Caki2 (cell line): ENCODE measurements around the gene SLC30A2. TPM values are rescaled to one million over a fixed set of nuclear protein-coding genes. Genes with fewer than 3 reads are reported as not detected.

ENCODE experiments used
- DNase-seq: peaks from one replicate; pipeline ENCODE4 v3.0.0-alpha.2; 2015; ENCODE audit warnings: low read depth
- in situ Hi-C: cut with HindIII; loops from 2 replicates; pipeline ENCODE4 v1.10.0; 2016; ENCODE audit warnings: low sequenced_read_pairs, low pct_unique_long_range_greater_than_20kb, mixed read lengths
- total RNA-seq: library from RNA; depleted of rRNA; stranded (reverse); fragments of >200 nt; shearing (Covaris generic); gene quantifications from 2 replicates; pipeline ENCODE4 v1.2.3, GENCODE V29; 2014; ENCODE audit warnings: low replicate concordance

Gene SLC30A2
- total RNA-seq, 1 experiment from 2014 or later, result not detected

- DNase-seq, result no peak
- in situ Hi-C loops, result no loop called here
Measured at GRCh38 chr1:26029864-26030481, 15.9 kb downstream of the SLC30A2 start.

DNA sequence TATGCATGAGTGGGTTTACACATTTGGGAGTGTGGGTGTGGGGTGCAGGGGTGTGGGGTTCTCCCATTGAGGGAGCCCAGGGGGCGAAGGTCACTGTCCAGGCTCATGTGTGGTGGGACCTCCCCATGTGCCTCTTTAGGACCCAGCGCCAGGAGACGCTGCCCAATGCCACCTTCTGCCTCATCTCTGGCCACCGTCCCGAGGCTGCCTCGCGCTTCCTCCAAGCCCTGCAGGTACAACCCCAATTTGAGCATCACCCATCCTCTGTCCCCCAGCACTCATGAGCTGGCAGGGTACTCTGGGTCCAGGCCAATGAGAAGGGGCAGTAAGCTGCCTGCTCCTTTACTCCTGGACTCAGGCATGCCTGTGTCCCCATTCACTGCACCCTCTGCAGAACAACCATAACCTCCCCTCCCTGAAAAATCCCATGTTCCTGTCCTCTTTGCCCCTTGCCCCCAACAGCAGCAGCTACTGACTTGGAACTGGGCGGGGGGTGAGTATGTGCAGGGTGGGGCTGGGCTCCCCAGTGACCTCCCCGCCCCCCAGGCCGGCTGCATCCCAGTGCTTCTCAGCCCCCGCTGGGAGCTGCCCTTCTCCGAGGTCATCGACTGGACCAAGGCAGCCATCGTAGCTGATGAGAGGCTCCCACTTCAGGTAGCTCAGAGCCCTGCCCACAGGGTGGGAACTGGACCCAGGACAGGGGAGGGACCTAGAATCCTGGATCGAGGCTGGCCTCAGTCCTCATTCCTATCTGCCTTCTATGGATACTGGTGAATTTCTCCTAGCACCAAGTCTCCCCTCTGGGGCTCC lies 16.7 kb downstream of the SLC30A2 start:
- in situ Hi-C loops, result no loop called here
- no peak for DNase-seq

DNA sequence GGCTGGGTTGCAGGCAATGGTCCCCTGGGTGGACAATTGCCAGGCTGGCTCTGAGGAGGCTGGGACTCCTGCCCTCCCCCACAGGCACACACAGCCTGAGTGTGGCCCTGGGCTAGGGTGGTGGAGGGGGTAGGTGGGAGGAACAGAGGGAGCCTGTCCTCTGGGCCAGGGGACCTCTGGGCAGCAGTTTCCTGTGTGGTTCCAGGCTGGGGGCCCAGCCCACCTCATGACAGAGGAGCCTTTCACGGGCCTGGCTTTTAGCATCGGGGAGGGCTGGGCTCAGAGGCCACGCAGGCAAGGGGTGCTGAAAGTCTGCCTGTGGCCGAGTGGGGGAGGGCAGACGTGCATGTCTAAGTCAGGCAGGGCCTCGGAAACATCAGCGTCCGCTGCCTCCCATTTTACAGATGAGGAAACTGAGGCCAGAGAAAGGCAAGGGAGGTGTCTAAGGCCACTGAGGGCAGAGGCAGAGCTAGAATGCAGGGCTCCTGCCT lies 17.4 kb downstream of the SLC30A2 start:
- in situ Hi-C loops, result no loop called here
- no peak for DNase-seq

- no peak for DNase-seq
- in situ Hi-C loops, result no loop called here
Measured at GRCh38 chr1:26027716-26028489, 18.0 kb downstream of the SLC30A2 start.

GRCh38 chr1:26025517-26025916 lies 20.4 kb downstream of the SLC30A2 start:
- DNase-seq, result no peak
- in situ Hi-C loops, result no loop called here

GRCh38 chr1:26025060-26025459 lies 20.9 kb downstream of the SLC30A2 start:
- in situ Hi-C loops, result no loop called here
- no peak for DNase-seq

DNA sequence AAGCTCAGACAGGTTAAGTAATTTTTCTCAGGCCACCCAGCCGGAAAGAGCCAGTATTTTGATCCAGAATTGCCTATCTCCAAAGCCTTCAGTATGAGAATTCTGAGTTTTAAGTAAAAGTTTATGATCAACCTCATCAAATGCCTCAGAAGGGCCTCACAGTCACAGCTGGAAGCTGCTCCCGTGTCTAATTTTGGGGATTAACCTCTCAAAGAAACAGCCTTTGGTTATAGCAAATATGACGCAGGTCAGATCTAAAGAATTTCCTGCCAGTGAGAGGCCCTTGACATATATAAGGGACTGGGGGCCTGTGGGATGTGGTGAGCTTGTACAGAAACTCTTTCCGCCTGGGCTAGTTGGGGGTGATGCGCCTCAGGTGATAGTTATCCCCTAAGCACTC lies 22.1 kb downstream of the SLC30A2 start:
- in situ Hi-C loops, result no loop called here
- DNase-seq, result no peak

DNA sequence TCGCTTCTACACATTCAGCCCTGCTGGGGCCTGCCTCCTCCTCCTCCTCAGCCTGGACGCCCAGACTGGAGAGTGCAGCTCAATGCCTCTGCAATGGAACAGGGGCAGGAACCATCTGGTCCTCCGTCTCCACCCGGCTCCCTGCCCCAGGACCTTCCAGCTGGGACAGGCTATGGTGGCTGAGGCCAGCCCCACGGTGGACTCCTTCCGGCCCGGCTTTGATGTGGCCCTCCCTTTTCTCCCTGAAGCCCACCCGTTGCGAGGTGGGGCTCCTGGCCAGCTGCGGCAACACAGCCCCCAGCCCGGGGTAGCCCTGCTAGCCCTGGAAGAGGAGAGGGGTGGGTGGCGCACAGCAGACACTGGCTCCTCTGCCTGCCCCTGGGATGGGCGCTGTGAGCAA lies 22.9 kb downstream of the SLC30A2 start:
- in situ Hi-C loops, result no loop called here
- DNase-seq, result no peak

- in situ Hi-C loops, result no loop called here
- no peak for DNase-seq
Measured at GRCh38 chr1:26022404-26022779, 23.5 kb downstream of the SLC30A2 start.

DNA sequence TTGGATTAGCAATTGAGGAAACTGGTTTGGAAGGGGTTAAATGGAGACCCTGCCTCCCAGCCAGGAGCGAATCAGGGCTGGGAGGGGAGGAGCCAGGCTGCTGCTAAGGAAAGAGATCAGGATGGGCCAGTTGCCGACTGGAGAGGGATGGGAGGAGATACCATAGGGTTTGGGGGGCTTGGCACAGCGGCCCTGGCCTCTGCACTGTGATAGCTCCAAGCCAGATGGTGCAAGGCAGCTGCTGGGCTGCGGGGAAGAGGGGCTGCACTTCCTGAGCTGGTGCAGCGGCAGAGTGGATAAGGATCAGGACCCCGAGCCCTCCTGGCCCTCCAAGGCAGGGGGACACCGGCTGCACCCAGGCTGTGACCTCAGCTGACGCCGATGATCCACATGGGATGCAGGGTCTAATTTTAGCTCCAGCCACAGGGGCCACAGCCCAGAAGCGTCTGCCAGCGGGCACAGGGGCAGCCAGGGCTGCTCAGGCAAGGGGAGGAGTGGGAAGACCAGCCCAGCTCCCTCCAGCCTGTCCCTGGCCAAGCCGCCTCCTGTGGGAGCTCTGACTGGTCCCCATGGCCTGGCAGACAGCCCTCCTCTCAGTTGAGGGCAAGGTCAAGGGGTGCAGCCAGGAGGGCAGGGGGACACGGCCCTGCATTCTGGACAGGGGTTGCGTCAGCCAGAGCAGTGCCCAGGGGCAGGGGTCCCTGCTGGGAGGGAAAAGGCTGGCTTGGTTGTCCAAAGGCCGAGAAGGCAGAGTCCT lies 24.1 kb downstream of the SLC30A2 start, which contains the start of gene EXTL1:
EXTL1 (plus strand) TSS at position 129 of the 757 bp plus-strand sequence. CDS start 872 bp downstream, outside the sequence.
- no peak for DNase-seq
- in situ Hi-C loops, result no loop called here

DNA sequence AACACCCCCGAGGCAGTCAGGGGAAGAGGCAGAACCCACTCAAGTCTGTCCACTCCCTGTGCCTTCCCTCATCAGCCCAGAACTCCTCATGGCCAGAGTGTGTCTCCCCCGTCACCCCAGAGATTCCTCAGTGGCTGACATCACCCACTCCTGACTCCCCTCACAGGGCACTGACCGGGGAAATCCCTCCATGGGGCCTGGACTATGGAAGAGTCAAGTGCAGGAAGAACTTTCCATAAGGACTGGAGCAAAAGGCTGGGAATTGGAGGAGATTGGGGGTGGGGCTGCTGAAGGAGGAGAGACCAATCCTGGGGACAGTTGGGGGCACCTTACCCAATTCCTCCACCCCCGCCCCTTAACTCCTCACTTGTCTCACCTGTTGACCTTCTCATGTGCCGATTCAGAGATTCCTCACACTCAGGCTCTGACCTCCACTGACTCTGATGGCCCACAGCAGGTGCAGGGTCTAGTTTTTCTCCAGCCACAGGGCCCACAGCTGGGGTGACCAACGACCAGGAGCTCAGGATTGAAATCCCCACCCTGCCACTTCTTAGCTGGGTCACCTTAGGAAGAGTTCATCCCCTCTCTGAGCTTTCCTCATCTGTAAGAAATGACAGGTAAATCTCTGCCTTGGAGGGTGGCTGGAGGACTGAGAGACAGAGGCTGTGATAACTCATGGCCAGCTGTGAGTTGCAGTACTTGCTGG lies 24.8 kb downstream of the SLC30A2 start:
- DNase-seq, result no peak
- in situ Hi-C loops, result no loop called here

DNA sequence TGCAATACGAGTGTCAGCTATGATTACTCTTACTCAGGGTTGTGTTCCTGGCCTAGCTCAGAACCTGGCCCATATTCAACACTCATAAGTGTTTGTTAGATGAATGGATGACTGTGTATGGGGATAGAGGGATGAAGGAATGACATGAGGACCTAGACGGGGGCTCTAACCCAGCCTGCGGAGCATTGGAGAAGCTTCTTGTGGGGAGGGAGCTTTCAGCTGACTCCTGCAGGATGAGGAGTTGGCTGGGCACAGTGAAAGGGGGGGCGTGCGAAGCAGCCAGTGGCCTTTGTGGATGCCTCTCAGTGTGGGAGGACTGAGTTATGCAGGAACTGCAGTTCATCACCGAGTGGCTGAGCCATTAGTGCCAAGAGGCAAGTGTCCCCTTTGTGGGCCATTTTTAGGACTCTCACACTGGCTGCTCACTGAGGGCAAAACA lies 25.6 kb downstream of the SLC30A2 start:
- in situ Hi-C loops, result no loop called here
- no peak for DNase-seq

DNA sequence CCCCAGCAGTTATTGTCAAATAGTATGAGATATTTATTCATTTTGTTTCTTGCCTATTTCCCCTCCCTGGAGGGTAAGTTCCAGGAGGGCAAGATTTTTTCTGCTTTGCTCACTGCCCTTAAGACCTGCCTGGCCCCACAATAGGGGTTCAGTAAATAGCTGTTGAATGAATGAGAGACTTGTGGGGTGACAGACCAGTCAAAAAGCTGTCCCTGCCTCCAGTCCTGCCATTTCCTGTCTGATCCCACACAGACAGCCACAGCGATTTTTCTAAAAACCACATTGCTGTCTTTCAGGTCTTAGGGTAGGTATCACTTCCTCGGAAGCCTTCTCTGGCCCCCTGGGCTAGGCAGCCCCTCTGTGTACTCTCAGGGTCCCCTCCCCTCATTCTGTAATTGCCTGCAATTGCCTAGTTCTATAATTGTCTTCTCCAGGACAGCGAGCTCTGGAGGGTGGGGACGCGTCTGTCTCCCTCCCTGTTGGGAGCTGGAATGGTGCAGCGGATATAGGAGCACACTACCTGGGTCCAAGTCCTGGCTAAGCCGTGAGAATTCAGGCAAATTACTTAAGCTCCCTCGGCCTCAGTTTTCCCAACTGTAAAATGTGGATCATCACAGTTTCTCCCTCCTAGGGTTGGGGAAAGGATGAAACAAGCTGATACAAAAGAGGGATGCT lies 26.1 kb downstream of the SLC30A2 start:
- in situ Hi-C loops, result no loop called here
- no peak for DNase-seq

DNA sequence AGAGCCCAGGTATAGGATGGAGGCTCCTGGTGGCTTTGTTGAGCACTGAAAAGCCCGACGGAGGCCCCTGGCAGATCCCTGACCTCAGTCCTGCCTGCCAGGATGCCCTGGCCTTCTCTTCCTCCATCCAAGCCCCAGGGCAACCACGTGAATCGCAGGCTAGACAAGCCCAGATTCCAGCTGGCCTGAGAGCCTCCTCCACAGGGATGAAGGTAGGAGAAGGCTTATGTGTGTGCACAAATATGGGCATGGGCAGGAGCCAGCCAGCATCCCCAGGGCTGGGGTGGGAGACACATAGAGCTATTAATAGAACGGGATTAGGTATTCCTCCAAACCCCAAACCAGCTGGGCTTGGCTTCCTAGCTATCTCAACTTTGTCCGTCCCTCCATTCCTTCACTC lies 28.3 kb downstream of the SLC30A2 start:
- DNase-seq, result no peak
- in situ Hi-C loops, result no loop called here

GRCh38 chr1:26016953-26017545 lies 28.9 kb downstream of the SLC30A2 start:
- no peak for DNase-seq
- in situ Hi-C loops, result no loop called here

- in situ Hi-C loops, result no loop called here
- DNase-seq, result no peak
Measured at GRCh38 chr1:26016258-26016952, 29.5 kb downstream of the SLC30A2 start.
